ENCODE results near the gene AHCTF1.
A peak's percentile ranks its signal among the peaks of the same experiment; 100 is the strongest.
"Not testable (repeated sequence)": the region's sequence is repeated elsewhere in the genome, so short reads cannot be mapped to it uniquely, and the experiment has no call there.

AHCTF1 gene

GRCh38 chr1:246817778-246818177 is 114.0 kb downstream of the AHCTF1 start:
- WGBS (ENCODE audit: insufficient coverage, insufficient read length), result 100% methylated on average over 1 of the region's 9 CpGs
- H3K4me1 ChIP-seq (ENCODE audit: control insufficient read depth, insufficient read depth, low read length); H3K4me3 ChIP-seq (ENCODE audit: low read length); H3K9me3 ChIP-seq (ENCODE audit: control insufficient read depth, insufficient read depth, low read length); H3K27ac ChIP-seq (ENCODE audit: low read length); H3K36me3 ChIP-seq (ENCODE audit: control insufficient read depth, insufficient read depth, low read length); H3K27me3 ChIP-seq (ENCODE audit: control insufficient read depth, insufficient read depth, low read length): not testable (repeated sequence)
- DNase-seq (ENCODE audit: low read depth, low spot score), result peak; percentile 41

GRCh38 chr1:246815693-246816270 is 116.0 kb downstream of the AHCTF1 start:
- Histone ChIP-seq H3K36me3 (ENCODE audit: control insufficient read depth, insufficient read depth, low read length) (no peaks in the 10 kb centered on the region), H3K27me3 (ENCODE audit: control insufficient read depth, insufficient read depth, low read length) (no peaks in the 10 kb centered on the region), H3K9me3 (ENCODE audit: control insufficient read depth, insufficient read depth, low read length) (no peaks in the 10 kb centered on the region), H3K27ac (ENCODE audit: low read length) (no peak overlapping the region), H3K4me1 (ENCODE audit: control insufficient read depth, insufficient read depth, low read length) (peaks cover 3% of the 10 kb centered on the region), H3K4me3 (ENCODE audit: low read length) (no peak overlapping the region)
- DNase-seq (ENCODE audit: low read depth, low spot score), result no peak
- no CpG with 5 or more reads among the region's 11 CpGs for WGBS (ENCODE audit: insufficient coverage, insufficient read length)

GRCh38 chr1:246814890-246815289 is 116.9 kb downstream of the AHCTF1 start:
- Histone ChIP-seq H3K27ac (ENCODE audit: low read length) (no peak overlapping the region), H3K36me3 (ENCODE audit: control insufficient read depth, insufficient read depth, low read length) (no peaks in the 10 kb centered on the region)

GRCh38 chr1:246813325-246813724 is 118.4 kb downstream of the AHCTF1 start:
- not testable (repeated sequence) for DNase-seq (ENCODE audit: low read depth, low spot score); H3K9me3 ChIP-seq (ENCODE audit: control insufficient read depth, insufficient read depth, low read length); H3K27me3 ChIP-seq (ENCODE audit: control insufficient read depth, insufficient read depth, low read length); H3K36me3 ChIP-seq (ENCODE audit: control insufficient read depth, insufficient read depth, low read length); H3K4me3 ChIP-seq (ENCODE audit: low read length); H3K27ac ChIP-seq (ENCODE audit: low read length); H3K4me1 ChIP-seq (ENCODE audit: control insufficient read depth, insufficient read depth, low read length)
- no CpG with 5 or more reads among the region's 4 CpGs for WGBS (ENCODE audit: insufficient coverage, insufficient read length)

More at GRCh38 chr1:246814890-246815289, 116.9 kb downstream of the AHCTF1 start:
- H3K9me3 ChIP-seq (ENCODE audit: control insufficient read depth, insufficient read depth, low read length), result no peaks in the 10 kb centered on the region
- peaks cover 3% of the 10 kb centered on the region for H3K4me1 ChIP-seq (ENCODE audit: control insufficient read depth, insufficient read depth, low read length)
- no peaks in the 10 kb centered on the region for H3K27me3 ChIP-seq (ENCODE audit: control insufficient read depth, insufficient read depth, low read length)
- DNase-seq (ENCODE audit: low read depth, low spot score), result no peak
- H3K4me3 ChIP-seq (ENCODE audit: low read length), result no peak overlapping the region
- whole genome bisulfite sequencing (ENCODE audit: insufficient coverage, insufficient read length), result 100% methylated on average over 4 of the region's 13 CpGs

GRCh38 chr1:246811985-246812384 is 119.8 kb downstream of the AHCTF1 start:
- H3K36me3 ChIP-seq (ENCODE audit: control insufficient read depth, insufficient read depth, low read length), result no peaks in the 10 kb centered on the region
- no peak overlapping the region for H3K4me3 ChIP-seq (ENCODE audit: low read length)
- no peak for DNase-seq (ENCODE audit: low read depth, low spot score)
- H3K4me1 ChIP-seq (ENCODE audit: control insufficient read depth, insufficient read depth, low read length), result peaks cover 3% of the 10 kb centered on the region
- H3K27me3 ChIP-seq (ENCODE audit: control insufficient read depth, insufficient read depth, low read length), result no peaks in the 10 kb centered on the region
- WGBS (ENCODE audit: insufficient coverage, insufficient read length), result no CpG with 5 or more reads among the region's 3 CpGs
- H3K9me3 ChIP-seq (ENCODE audit: control insufficient read depth, insufficient read depth, low read length), result no peaks in the 10 kb centered on the region
- H3K27ac ChIP-seq (ENCODE audit: low read length), result no peak overlapping the region

GRCh38 chr1:246809473-246809872 is 122.3 kb downstream of the AHCTF1 start:
- H3K36me3 ChIP-seq (ENCODE audit: control insufficient read depth, insufficient read depth, low read length), result no peaks in the 10 kb centered on the region
- peaks cover 3% of the 10 kb centered on the region for H3K4me1 ChIP-seq (ENCODE audit: control insufficient read depth, insufficient read depth, low read length)
- DNase-seq (ENCODE audit: low read depth, low spot score), result no peak
- no peak overlapping the region for H3K4me3 ChIP-seq (ENCODE audit: low read length)
- H3K27me3 ChIP-seq (ENCODE audit: control insufficient read depth, insufficient read depth, low read length), result no peaks in the 10 kb centered on the region
- H3K9me3 ChIP-seq (ENCODE audit: control insufficient read depth, insufficient read depth, low read length), result no peaks in the 10 kb centered on the region
- no peak overlapping the region for H3K27ac ChIP-seq (ENCODE audit: low read length)
- no CpG with 5 or more reads among the region's 6 CpGs for WGBS (ENCODE audit: insufficient coverage, insufficient read length)

- Histone ChIP-seq H3K4me3 (ENCODE audit: low read length) (no peak overlapping the region), H3K27me3 (ENCODE audit: control insufficient read depth, insufficient read depth, low read length) (no peaks in the 10 kb centered on the region), H3K4me1 (ENCODE audit: control insufficient read depth, insufficient read depth, low read length) (no peaks in the 10 kb centered on the region; the same call in 1 of the 2 replicates), H3K36me3 (ENCODE audit: control insufficient read depth, insufficient read depth, low read length) (no peaks in the 10 kb centered on the region), H3K27ac (ENCODE audit: low read length) (no peak overlapping the region), H3K9me3 (ENCODE audit: control insufficient read depth, insufficient read depth, low read length) (no peaks in the 10 kb centered on the region)
- DNase-seq (ENCODE audit: low read depth, low spot score), result no peak
- no CpG with 5 or more reads among the region's 10 CpGs for WGBS (ENCODE audit: insufficient coverage, insufficient read length)
Observed at GRCh38 chr1:246805135-246805716, 126.5 kb downstream of the AHCTF1 start.

- no peak for DNase-seq (ENCODE audit: low read depth, low spot score)
- H3K27ac ChIP-seq (ENCODE audit: low read length), result no peak overlapping the region
- H3K4me1 ChIP-seq (ENCODE audit: control insufficient read depth, insufficient read depth, low read length), result no peaks in the 10 kb centered on the region; the same call in 1 of the 2 replicates
- H3K36me3 ChIP-seq (ENCODE audit: control insufficient read depth, insufficient read depth, low read length), result no peaks in the 10 kb centered on the region
- no peak overlapping the region for H3K4me3 ChIP-seq (ENCODE audit: low read length)
- WGBS (ENCODE audit: insufficient coverage, insufficient read length), result no CpG with 5 or more reads among the region's 5 CpGs
- no peaks in the 10 kb centered on the region for H3K9me3 ChIP-seq (ENCODE audit: control insufficient read depth, insufficient read depth, low read length)
- H3K27me3 ChIP-seq (ENCODE audit: control insufficient read depth, insufficient read depth, low read length), result no peaks in the 10 kb centered on the region
Observed at GRCh38 chr1:246803883-246804282, 127.9 kb downstream of the AHCTF1 start.

GRCh38 chr1:246803373-246803772 is 128.4 kb downstream of the AHCTF1 start:
- Histone ChIP-seq H3K27ac (ENCODE audit: low read length) (no peak overlapping the region), H3K9me3 (ENCODE audit: control insufficient read depth, insufficient read depth, low read length) (no peaks in the 10 kb centered on the region), H3K4me3 (ENCODE audit: low read length) (no peak overlapping the region), H3K27me3 (ENCODE audit: control insufficient read depth, insufficient read depth, low read length) (no peaks in the 10 kb centered on the region), H3K4me1 (ENCODE audit: control insufficient read depth, insufficient read depth, low read length) (no peaks in the 10 kb centered on the region; the same call in 1 of the 2 replicates), H3K36me3 (ENCODE audit: control insufficient read depth, insufficient read depth, low read length) (no peaks in the 10 kb centered on the region)
- no CpG with 5 or more reads among the region's 6 CpGs for WGBS (ENCODE audit: insufficient coverage, insufficient read length)
- no peak for DNase-seq (ENCODE audit: low read depth, low spot score)

GRCh38 chr1:246801241-246802020 is 130.3 kb downstream of the AHCTF1 start:
- Histone ChIP-seq H3K4me3 (ENCODE audit: low read length) (no peak overlapping the region), H3K36me3 (ENCODE audit: control insufficient read depth, insufficient read depth, low read length) (no peaks in the 10 kb centered on the region), H3K27ac (ENCODE audit: low read length) (no peak overlapping the region), H3K27me3 (ENCODE audit: control insufficient read depth, insufficient read depth, low read length) (no peaks in the 10 kb centered on the region), H3K4me1 (ENCODE audit: control insufficient read depth, insufficient read depth, low read length) (no peaks in the 10 kb centered on the region; the same call in 1 of the 2 replicates), H3K9me3 (ENCODE audit: control insufficient read depth, insufficient read depth, low read length) (no peaks in the 10 kb centered on the region)
- no CpG with 5 or more reads among the region's 11 CpGs for WGBS (ENCODE audit: insufficient coverage, insufficient read length)
- DNase-seq (ENCODE audit: low read depth, low spot score), result no peak

Data from iPS DF 6.9 (cell line).